GM18951 (cell line): ENCODE results near the gene SPRED1.

ENCODE experiments used
- POLR2A ChIP-seq: IDR thresholded peaks from 4 replicates; pipeline ENCODE4 v1.6.1; 2011; ENCODE audit warnings: mild to moderate bottlenecking; ENCODE audit not compliant: insufficient read length, insufficient read depth; ENCODE audit errors: extremely low read depth
- in situ Hi-C: fragments of 300-500 bp; cut with MboI; formaldehyde crosslinking; loops from one replicate; pipeline ENCODE4 v1.12.0; 2022; ENCODE audit warnings: low sequenced_read_pairs, mixed read lengths, inconsistent platforms; ENCODE audit not compliant: unreplicated experiment

Gene SPRED1

GRCh38 chr15:38316311-38316710, 63.7 kb downstream of the SPRED1 start:
- in situ Hi-C loops = no loop called here
- TF ChIP-seq POLR2A = no peak

- in situ Hi-C loops = no loop called here
- no peak for TF ChIP-seq POLR2A
Observed at GRCh38 chr15:38320181-38320580, 67.5 kb downstream of the SPRED1 start.

GRCh38 chr15:38320866-38321265, 68.2 kb downstream of the SPRED1 start:
- TF ChIP-seq POLR2A = no peak

GRCh38 chr15:38323895-38324294, 71.3 kb downstream of the SPRED1 start:
- in situ Hi-C loops = no loop called here
- TF ChIP-seq POLR2A = no peak

More at GRCh38 chr15:38320866-38321265, 68.2 kb downstream of the SPRED1 start:
- in situ Hi-C loops = no loop called here

GRCh38 chr15:38324939-38325647, 72.5 kb downstream of the SPRED1 start:
- no peak for TF ChIP-seq POLR2A
- in situ Hi-C loops = no loop called here

- no peak for TF ChIP-seq POLR2A
- in situ Hi-C loops = no loop called here
Observed at GRCh38 chr15:38325648-38325990, 73.0 kb downstream of the SPRED1 start.

- in situ Hi-C loops = no loop called here
- TF ChIP-seq POLR2A = no peak
Observed at GRCh38 chr15:38332711-38333110, 80.1 kb downstream of the SPRED1 start.

- TF ChIP-seq POLR2A = no peak
- in situ Hi-C loops = no loop called here
Observed at GRCh38 chr15:38335116-38335515, 82.5 kb downstream of the SPRED1 start.

- in situ Hi-C loops = no loop called here
- TF ChIP-seq POLR2A = no peak
Observed at GRCh38 chr15:38344351-38344750, 91.7 kb downstream of the SPRED1 start.

- no peak for TF ChIP-seq POLR2A
- in situ Hi-C loops = no loop called here
Observed at GRCh38 chr15:38349251-38349650, 96.6 kb downstream of the SPRED1 start.

GRCh38 chr15:38351466-38351865, 98.8 kb downstream of the SPRED1 start:
- no peak for TF ChIP-seq POLR2A
- in situ Hi-C loops = no loop called here

- in situ Hi-C loops = no loop called here
- TF ChIP-seq POLR2A = no peak
Observed at GRCh38 chr15:38354315-38354929, 101.8 kb downstream of the SPRED1 start.

- no peak for TF ChIP-seq POLR2A
- in situ Hi-C loops = loop anchor here (10.0 kb wide), 1 partner anchor 368 kb away; no protein-coding TSS in a partner anchor
Observed at GRCh38 chr15:38362355-38362754, 109.7 kb downstream of the SPRED1 start.

GRCh38 chr15:38367476-38367875, 114.8 kb downstream of the SPRED1 start:
- in situ Hi-C loops = loop anchor here (10.0 kb wide), 1 partner anchor 373 kb away; no protein-coding TSS in a partner anchor
- TF ChIP-seq POLR2A = no peak
